ENCODE data around the gene SUV39H2.

The SUV39H2 gene

DNA sequence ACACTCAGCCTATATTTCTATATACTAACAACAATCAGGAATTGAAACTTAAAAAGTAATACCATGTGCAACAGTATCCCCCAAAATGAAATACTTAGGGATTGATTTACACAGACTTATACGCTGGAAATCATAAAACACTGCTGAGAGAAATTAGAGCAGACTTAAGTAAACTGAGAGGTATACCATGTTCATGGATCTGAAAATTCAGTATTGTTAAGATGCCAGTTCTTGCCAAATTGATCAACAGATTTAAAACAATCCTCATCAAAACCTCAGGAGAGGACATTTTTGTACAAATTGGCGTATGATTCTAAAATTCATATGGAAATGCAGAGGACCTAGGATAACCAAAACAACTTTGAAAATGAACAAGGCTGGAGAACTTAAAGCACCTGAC is 37.9 kb downstream of the SUV39H2 start:
- Histone ChIP-seq H3K27me3 (ENCODE audit: insufficient read depth, low read length, poor library complexity, severe bottlenecking) (no peaks in the 10 kb centered on the region), H2AFZ (ENCODE audit: low read length) (no peak overlapping the region), H3K9me3 (ENCODE audit: insufficient read depth, low read depth, low read length) (peaks cover 22% of the 10 kb centered on the region; the same call in 1 of the 2 replicates), H3K4me1 (ENCODE audit: insufficient read depth, low read length, poor library complexity, severe bottlenecking) (no peaks in the 10 kb centered on the region), H3K9me2 (replicated peaks; ENCODE audit: low read depth, low read length) (no peaks in the 10 kb centered on the region), H3K9ac (ENCODE audit: low read depth, low read length, poor library complexity, severe bottlenecking) (no peak overlapping the region), H3K36me3 (ENCODE audit: insufficient read depth, low read length) (peaks cover 82% of the 10 kb centered on the region), H3K4me2 (ENCODE audit: low read depth, low read length, poor library complexity, severe bottlenecking) (no peak overlapping the region), H3K79me2 (ENCODE audit: insufficient read depth, low read length) (no peaks in the 10 kb centered on the region; the same call in none of the 2 replicates), H4K20me1 (ENCODE audit: insufficient read depth, low read length, poor library complexity, severe bottlenecking) (no peaks in the 10 kb centered on the region), H3F3A (ENCODE audit: low read depth) (no peaks in the 10 kb centered on the region), H3K4me3 (ENCODE audit: low read length, poor library complexity, severe bottlenecking) (no peak overlapping the region)
- TF ChIP-seq CTCF (conservative IDR thresholded peaks at IDR 0.05; ENCODE audit: low read length) (no peak), EZH2phosphoT487 (IDR thresholded peaks at IDR 0.05; ENCODE audit: borderline replicate concordance) (no peak)

- H3K9ac ChIP-seq (ENCODE audit: low read depth, low read length, poor library complexity, severe bottlenecking) = no peak overlapping the region
- H3K4me1 ChIP-seq (ENCODE audit: insufficient read depth, low read length, poor library complexity, severe bottlenecking) = no peaks in the 10 kb centered on the region
- H2AFZ ChIP-seq (ENCODE audit: low read length) = no peak overlapping the region
- peaks cover 90% of the 10 kb centered on the region for H3K36me3 ChIP-seq (ENCODE audit: insufficient read depth, low read length)
- peaks cover 22% of the 10 kb centered on the region; the same call in 1 of the 2 replicates for H3K9me3 ChIP-seq (ENCODE audit: insufficient read depth, low read depth, low read length)
- no peak overlapping the region for H3K4me2 ChIP-seq (ENCODE audit: low read depth, low read length, poor library complexity, severe bottlenecking)
- no peaks in the 10 kb centered on the region for H3F3A ChIP-seq (ENCODE audit: low read depth)
- H4K20me1 ChIP-seq (ENCODE audit: insufficient read depth, low read length, poor library complexity, severe bottlenecking) = no peaks in the 10 kb centered on the region
- TF ChIP-seq CTCF (conservative IDR thresholded peaks at IDR 0.05; ENCODE audit: low read length) (no peak), EZH2phosphoT487 (IDR thresholded peaks at IDR 0.05; ENCODE audit: borderline replicate concordance) (no peak)
- H3K79me2 ChIP-seq (ENCODE audit: insufficient read depth, low read length) = no peaks in the 10 kb centered on the region; the same call in none of the 2 replicates
- H3K4me3 ChIP-seq (ENCODE audit: low read length, poor library complexity, severe bottlenecking) = no peak overlapping the region
- no peaks in the 10 kb centered on the region for H3K9me2 ChIP-seq (replicated peaks; ENCODE audit: low read depth, low read length)
- H3K27me3 ChIP-seq (ENCODE audit: insufficient read depth, low read length, poor library complexity, severe bottlenecking) = no peaks in the 10 kb centered on the region
Observed at GRCh38 chr10:14917827-14918226, 39.2 kb downstream of the SUV39H2 start.

GRCh38 chr10:14918964-14919363 is 40.3 kb downstream of the SUV39H2 start:
- no peaks in the 10 kb centered on the region; the same call in 1 of the 2 replicates for H3K79me2 ChIP-seq (ENCODE audit: insufficient read depth, low read length)

More at GRCh38 chr10:14918964-14919363, 40.3 kb downstream of the SUV39H2 start:
- Histone ChIP-seq H3K4me3 (ENCODE audit: low read length, poor library complexity, severe bottlenecking) (no peak overlapping the region), H2AFZ (ENCODE audit: low read length) (no peak overlapping the region), H3K9me3 (ENCODE audit: insufficient read depth, low read depth, low read length) (peaks cover 22% of the 10 kb centered on the region; the same call in 1 of the 2 replicates), H3K4me2 (ENCODE audit: low read depth, low read length, poor library complexity, severe bottlenecking) (no peak overlapping the region), H3K27me3 (ENCODE audit: insufficient read depth, low read length, poor library complexity, severe bottlenecking) (no peaks in the 10 kb centered on the region), H3F3A (ENCODE audit: low read depth) (no peaks in the 10 kb centered on the region), H3K36me3 (ENCODE audit: insufficient read depth, low read length) (peaks cover 93% of the 10 kb centered on the region), H3K9ac (ENCODE audit: low read depth, low read length, poor library complexity, severe bottlenecking) (no peak overlapping the region), H4K20me1 (ENCODE audit: insufficient read depth, low read length, poor library complexity, severe bottlenecking) (no peaks in the 10 kb centered on the region), H3K9me2 (replicated peaks; ENCODE audit: low read depth, low read length) (no peaks in the 10 kb centered on the region), H3K4me1 (ENCODE audit: insufficient read depth, low read length, poor library complexity, severe bottlenecking) (no peaks in the 10 kb centered on the region)
- TF ChIP-seq EZH2phosphoT487 (IDR thresholded peaks at IDR 0.05; ENCODE audit: borderline replicate concordance) (no peak), CTCF (conservative IDR thresholded peaks at IDR 0.05; ENCODE audit: low read length) (no peak)
